ENCODE measurements around the gene RPE. TPM values are rescaled to one million over a fixed set of nuclear protein-coding genes. Genes with fewer than 3 reads are reported as not detected.
A peak's percentile ranks its signal among the peaks of the same experiment; 100 is the strongest.

RPE gene
- total and polyA plus RNA-seq, 11 donors: 5.8 to 29.8 (median 17.0) TPM

- no peak for ATAC-seq
- TF ChIP-seq CTCF (IDR thresholded peaks at IDR 0.05): no peak
- no peak for TF ChIP-seq POLR2A (IDR thresholded peaks at IDR 0.05)
- H3K36me3 ChIP-seq: no peaks in the 10 kb centered on the region
- no peak for DNase-seq
- no peaks in the 10 kb centered on the region for H3K4me1 ChIP-seq
- peaks cover 0 to 8% (median 0%) of the 10 kb centered on the region in 9 donors for H3K27me3 ChIP-seq
- intact Hi-C loops (cut with DNase I): loop anchor here in 1 of 10 donors (10.0 kb wide), 1 partner anchor 88 kb away; no protein-coding TSS in a partner anchor
- H3K9me3 ChIP-seq: no peaks in the 10 kb centered on the region
- peak overlapping the region in 1 of 12 donors; percentile 32 for H3K27ac ChIP-seq
- WGBS, 4 donors: 86 to 92% (median 91%) methylated on average over 2 of the region's 2 CpGs
- H3K4me3 ChIP-seq: no peak overlapping the region
Observed at GRCh38 chr2:209986415-209986814, 16.0 kb upstream of the RPE start.

GRCh38 chr2:209988010-209988409, 14.4 kb upstream of the RPE start:
- WGBS, 4 donors: 39 to 59% (median 56%) methylated on average over 4 of the region's 4 CpGs
- TF ChIP-seq POLR2A (IDR thresholded peaks at IDR 0.05): no peak
- no peak for TF ChIP-seq CTCF (IDR thresholded peaks at IDR 0.05)
- ATAC-seq: no peak

GRCh38 chr2:209990838-209991237, 11.6 kb upstream of the RPE start:
- no peak for TF ChIP-seq POLR2A (IDR thresholded peaks at IDR 0.05)
- no peak for TF ChIP-seq CTCF (IDR thresholded peaks at IDR 0.05)
- no peaks in the 10 kb centered on the region for H3K36me3 ChIP-seq
- 70 to 84% (median 76%) methylated on average over 2 of the region's 2 CpGs for WGBS, 4 donors
- no peaks in the 10 kb centered on the region for H3K9me3 ChIP-seq
- intact Hi-C loops (cut with DNase I): no loop called here
- H3K27ac ChIP-seq: no peak overlapping the region
- no peak for DNase-seq
- no peak overlapping the region for H3K4me3 ChIP-seq
- ATAC-seq: no peak
- H3K4me1 ChIP-seq: no peaks in the 10 kb centered on the region
- peaks cover 0 to 3% (median 0%) of the 10 kb centered on the region in 9 donors for H3K27me3 ChIP-seq

More at GRCh38 chr2:209988010-209988409, 14.4 kb upstream of the RPE start:
- intact Hi-C loops (cut with DNase I): loop anchor here in 1 of 10 donors (10.0 kb wide), 1 partner anchor 87 kb away; no protein-coding TSS in a partner anchor
- no peaks in the 10 kb centered on the region for H3K9me3 ChIP-seq
- H3K27ac ChIP-seq: no peak overlapping the region
- H3K4me1 ChIP-seq: no peaks in the 10 kb centered on the region
- peaks cover 0 to 8% (median 0%) of the 10 kb centered on the region in 9 donors for H3K27me3 ChIP-seq
- DNase-seq: no peak
- H3K4me3 ChIP-seq: no peak overlapping the region
- no peaks in the 10 kb centered on the region for H3K36me3 ChIP-seq

GRCh38 chr2:209993968-209994367, 8.5 kb upstream of the RPE start:
- Histone ChIP-seq H3K4me1 (no peaks in the 10 kb centered on the region), H3K4me3 (no peak overlapping the region), H3K27me3 (no peaks in the 10 kb centered on the region), H3K27ac (no peak overlapping the region), H3K36me3 (no peaks in the 10 kb centered on the region), H3K9me3 (no peaks in the 10 kb centered on the region)
- intact Hi-C loops (cut with DNase I): no loop called here
- ATAC-seq (no peak), DNase-seq (no peak)
- WGBS, 4 donors: 90 to 96% (median 91%) methylated on average over 9 of the region's 9 CpGs
- TF ChIP-seq POLR2A (IDR thresholded peaks at IDR 0.05): no peak
- TF ChIP-seq CTCF (IDR thresholded peaks at IDR 0.05): no peak
